Neural cell (in vitro differentiated cells): Measurements from ENCODE around the gene HSPA12A. TPM values are rescaled to one million over a fixed set of nuclear protein-coding genes. Genes with fewer than 3 reads are reported as not detected.
A peak's percentile ranks its signal among the peaks of the same experiment; 100 is the strongest.

Experiments
- H2AFZ ChIP-seq: fragments of 200-600, 300-800 bp; sonication (generic), shearing (Covaris generic); 2 replicates; pipeline ENCODE4 v1.6.0; 2014; ENCODE audit warnings: low read depth, mild to moderate bottlenecking, antibody characterized with exemption, low read length, moderate library complexity
- H3F3A ChIP-seq: fragments of 200-600 bp; shearing (Covaris generic); 2 replicates; pipeline ENCODE4 v1.6.1; 2016; ENCODE audit warnings: mild to moderate bottlenecking, moderate library complexity, mixed read lengths, antibody characterized with exemption, low read length; ENCODE audit not compliant: insufficient read depth, poor library complexity, severe bottlenecking
- H3K27ac ChIP-seq: fragments of 200-600, 300-800 bp; sonication (generic), shearing (Covaris generic); 2 replicates; pipeline ENCODE4 v1.5.1; 2014; ENCODE audit warnings: mild to moderate bottlenecking, low read length, moderate library complexity
- H3K27me3 ChIP-seq: fragments of 300-800, 200-600 bp; sonication (generic), shearing (Covaris generic); 2 replicates; pipeline ENCODE4 v1.6.0; 2014; ENCODE audit warnings: mild to moderate bottlenecking, low read depth, low read length, moderate library complexity; ENCODE audit not compliant: insufficient read depth
- H3K36me3 ChIP-seq: fragments of 300-800, 200-600 bp; sonication (generic), shearing (Covaris generic); 2 replicates; pipeline ENCODE4 v1.5.1; 2014; ENCODE audit warnings: mild to moderate bottlenecking, antibody characterized with exemption, low read length, moderate library complexity; ENCODE audit not compliant: insufficient read depth
- H3K4me2 ChIP-seq: fragments of 300-800, 200-600 bp; sonication (generic), shearing (Covaris generic); 2 replicates; pipeline ENCODE4 v1.6.0; 2014; ENCODE audit warnings: mild to moderate bottlenecking, low read length
- H3K4me3 ChIP-seq: fragments of 300-800, 200-600 bp; sonication (generic), shearing (Covaris generic); 2 replicates; pipeline ENCODE4 v1.5.1; 2014; ENCODE audit warnings: mild to moderate bottlenecking, low read length, moderate library complexity
- H3K79me2 ChIP-seq: fragments of 200-600 bp; shearing (Covaris generic); replicated peaks from 2 replicates; pipeline ENCODE4 v1.6.0; 2014; ENCODE audit warnings: mild to moderate bottlenecking, low read length, moderate library complexity; ENCODE audit not compliant: insufficient read depth
- H3K9ac ChIP-seq: fragments of 300-800, 200-600 bp; sonication (generic), shearing (Covaris generic); 2 replicates; pipeline ENCODE4 v1.6.1; 2016; ENCODE audit warnings: mild to moderate bottlenecking, low read length, mixed read lengths
- H3K9me2 ChIP-seq: fragments of 200-600 bp; shearing (Covaris generic); 2 replicates; pipeline ENCODE4 v1.6.1; 2016; ENCODE audit warnings: mild to moderate bottlenecking, low read length, mixed read lengths; ENCODE audit not compliant: insufficient read depth
- H3K9me3 ChIP-seq: fragments of 200-600, 300-800 bp; sonication (generic), shearing (Covaris generic); 2 replicates; pipeline ENCODE4 v1.6.1; 2016; ENCODE audit warnings: mild to moderate bottlenecking, mixed run types, low read length, moderate library complexity, mixed read lengths
- H4K20me1 ChIP-seq: fragments of 200-600 bp; shearing (Covaris generic); 2 replicates; pipeline ENCODE4 v1.6.1; 2016; ENCODE audit warnings: mild to moderate bottlenecking, mixed run types; ENCODE audit not compliant: insufficient read depth
- CTCF ChIP-seq: fragments of 450-650 bp; IDR thresholded peaks from 2 replicates; pipeline ENCODE4 v1.5.1; 2014; ENCODE audit warnings: antibody characterized with exemption, mild to moderate bottlenecking, moderate library complexity; ENCODE audit not compliant: poor library complexity, severe bottlenecking
- EP300 ChIP-seq: fragments of 450-650 bp; conservative IDR thresholded peaks from 2 replicates; pipeline ENCODE4 v1.6.1; 2014; ENCODE audit warnings: antibody characterized with exemption, mild to moderate bottlenecking, moderate library complexity; ENCODE audit not compliant: poor library complexity, severe bottlenecking
- EZH2 ChIP-seq: fragments of 200-600, 300-800 bp; shearing (Covaris generic), sonication (generic); IDR thresholded peaks from 2 replicates; pipeline ENCODE4 v1.6.1; 2014; ENCODE audit warnings: antibody characterized with exemption, low read length, borderline replicate concordance, mild to moderate bottlenecking; ENCODE audit not compliant: insufficient read depth, poor library complexity, severe bottlenecking
- MXI1 ChIP-seq: fragments of 450-650 bp; conservative IDR thresholded peaks from 2 replicates; pipeline ENCODE4 v1.6.1; 2014; ENCODE audit warnings: antibody characterized with exemption, mild to moderate bottlenecking; ENCODE audit not compliant: poor library complexity, severe bottlenecking
- POLR2AphosphoS5 ChIP-seq: IDR thresholded peaks from 2 replicates; pipeline ENCODE4 v1.6.1; 2012
- RAD21 ChIP-seq: fragments of 450-650 bp; conservative IDR thresholded peaks from 2 replicates; pipeline ENCODE4 v1.6.1; 2014; ENCODE audit warnings: antibody characterized with exemption, mild to moderate bottlenecking, moderate library complexity
- REST ChIP-seq: IDR thresholded peaks from 2 replicates; pipeline ENCODE4 v1.6.1; 2012; ENCODE audit warnings: borderline replicate concordance
- SMC3 ChIP-seq: fragments of 450-650 bp; conservative IDR thresholded peaks from 2 replicates; pipeline ENCODE4 v1.6.1; 2014; ENCODE audit warnings: antibody characterized with exemption, mild to moderate bottlenecking, moderate library complexity; ENCODE audit not compliant: poor library complexity
- TAF1 ChIP-seq: IDR thresholded peaks from 2 replicates; pipeline ENCODE4 v1.6.1; 2012; ENCODE audit warnings: low read depth
- polyA plus RNA-seq: library from polyadenylated mRNA; depleted of rRNA; stranded (reverse); fragments of >200 nt; gene quantifications from 2 replicates; pipeline ENCODE4 v1.2.3, GENCODE V29; 2014

Gene HSPA12A
- polyA plus RNA-seq, 1 donor from 2014 or later, result 5.9 TPM

- Histone ChIP-seq H3K4me2 (no peak overlapping the region), H4K20me1 (no peaks in the 10 kb centered on the region), H3K9ac (peak overlapping the region; percentile 59), H3K27ac (no peak overlapping the region), H3K79me2 (no peaks in the 10 kb centered on the region), H3K9me2 (no peaks in the 10 kb centered on the region), H2AFZ (no peak overlapping the region), H3K9me3 (no peaks in the 10 kb centered on the region), H3K36me3 (no peaks in the 10 kb centered on the region), H3K4me3 (peak overlapping the region; percentile 67), H3F3A (no peaks in the 10 kb centered on the region), H3K27me3 (peaks cover 24% of the 10 kb centered on the region)
- TF ChIP-seq REST (no peak), POLR2AphosphoS5 (no peak), MXI1 (no peak), SMC3 (no peak), EZH2 (no peak), RAD21 (no peak), TAF1 (no peak), EP300 (no peak), CTCF (no peak)
Measured at GRCh38 chr10:116740971-116741370, 1.4 kb downstream of the HSPA12A start.

- no peaks in the 10 kb centered on the region for H3F3A ChIP-seq
- no peaks in the 10 kb centered on the region for H3K36me3 ChIP-seq
- H3K9me2 ChIP-seq, result no peaks in the 10 kb centered on the region
- peaks cover 24% of the 10 kb centered on the region for H3K27me3 ChIP-seq
- no peak overlapping the region for H3K9ac ChIP-seq
- H2AFZ ChIP-seq, result no peak overlapping the region
- no peaks in the 10 kb centered on the region for H3K9me3 ChIP-seq
- no peaks in the 10 kb centered on the region for H3K79me2 ChIP-seq
- no peaks in the 10 kb centered on the region for H4K20me1 ChIP-seq
- no peak for TF ChIP-seq TAF1
- no peak overlapping the region for H3K4me2 ChIP-seq
- H3K27ac ChIP-seq, result no peak overlapping the region
- H3K4me3 ChIP-seq, result no peak overlapping the region
Measured at GRCh38 chr10:116738339-116738738, 4.0 kb downstream of the HSPA12A start.

- Histone ChIP-seq H3K4me2 (no peak overlapping the region), H3K79me2 (no peaks in the 10 kb centered on the region), H2AFZ (no peak overlapping the region), H3K9me2 (no peaks in the 10 kb centered on the region), H3K4me3 (no peak overlapping the region), H3K27ac (no peak overlapping the region), H3F3A (no peaks in the 10 kb centered on the region), H4K20me1 (no peaks in the 10 kb centered on the region), H3K9ac (no peak overlapping the region), H3K36me3 (no peaks in the 10 kb centered on the region), H3K27me3 (peaks cover 20% of the 10 kb centered on the region), H3K9me3 (no peaks in the 10 kb centered on the region)
- no peak for TF ChIP-seq RAD21
- no peak for TF ChIP-seq MXI1
- TF ChIP-seq CTCF, result peak; percentile 35
- TF ChIP-seq SMC3, result no peak
Measured at GRCh38 chr10:116737627-116738327, 4.6 kb downstream of the HSPA12A start.
